Transverse colon (tissue), 4 donors: ENCODE measurements around the gene CCDC107. TPM values are rescaled to one million over a fixed set of nuclear protein-coding genes. Genes with fewer than 3 reads are reported as not detected.

Source experiments
- DNase-seq: peaks from one replicate; pipeline ENCODE4 v3.0.0-alpha.2; 2019
- H3K27ac ChIP-seq, 4 donors: fragments of 200-600 bp; sonication (generic); 2 replicates each; pipeline ENCODE4 v1.5.1; 2016 to 2018; ENCODE audit warnings: inconsistent platforms in 4 of 4
- H3K27me3 ChIP-seq: fragments of 200-600 bp; sonication (generic); 2 replicates; pipeline ENCODE4 v1.5.1; 2017; ENCODE audit warnings: inconsistent platforms
- H3K36me3 ChIP-seq, 4 donors: fragments of 200-600 bp; sonication (generic); 2 replicates each; pipeline ENCODE4 v1.5.1; 2017 to 2019; ENCODE audit warnings: inconsistent platforms in 4 of 4
- H3K4me1 ChIP-seq, 4 donors: fragments of 200-600 bp; sonication (generic); 2 replicates each; pipeline ENCODE4 v1.5.1; 2017 to 2020; ENCODE audit warnings: inconsistent platforms in 4 of 4
- H3K4me3 ChIP-seq, 4 donors: fragments of 200-600 bp; sonication (generic); 1 replicate in 1 of 4; 2 replicates in 3 of 4; pipeline versions ENCODE4 v1.5.1 to v1.6.1; 2017 to 2019; ENCODE audit warnings: inconsistent platforms in 4 of 4
- H3K9me3 ChIP-seq, 2 donors: fragments of 200-600 bp; sonication (generic); 2 replicates each; pipeline ENCODE4 v1.5.1; 2017 to 2019; ENCODE audit warnings: inconsistent platforms in 2 of 2
- EP300 ChIP-seq: sonication (generic); formaldehyde crosslinking; IDR thresholded peaks from one replicate; pipeline ENCODE4 v1.6.1; 2017; ENCODE audit warnings: antibody characterized with exemption, low read depth
- POLR2A ChIP-seq: fragments of 450-650 bp; IDR thresholded peaks from one replicate; pipeline ENCODE4 v1.6.1; 2016; ENCODE audit warnings: antibody characterized with exemption, mild to moderate bottlenecking, moderate library complexity
- POLR2AphosphoS5 ChIP-seq, 3 donors: sonication (generic); formaldehyde crosslinking; IDR thresholded peaks; one replicate each; pipeline ENCODE4 v1.6.1; 2016; ENCODE audit warnings: antibody characterized with exemption in 3 of 3
- WGBS, 2 donors: methylation state at CpG; one replicate each; pipeline ENCODE4 v1.1.5; 2018; ENCODE audit warnings: low coverage in 1 of 2; 5-methylcytosine and 5-hydroxymethylcytosine counted together
- in situ Hi-C, 4 donors: fragments of 200-750 bp; cut with MboI; loops; one replicate each; pipeline versions ENCODE4 v1.15.0 to v1.15.1; 2017; ENCODE audit warnings: low sequenced_read_pairs in 3 of 4, low pct_ligation_motif_present in 1 of 4, low pct_unique_long_range_greater_than_20kb in 1 of 4
- intact Hi-C: fragments of 100-400 bp; cut with DNase I; formaldehyde crosslinking; loops from one replicate; pipeline ENCODE4 v1.15.1; 2023; ENCODE audit warnings: low total_unique reads
- total RNA-seq, 4 donors: library from RNA; depleted of rRNA; stranded (reverse); fragments of >200 nt; gene quantifications; one replicate each; pipeline ENCODE4 v1.1.0, GENCODE V29; 2016
- TF ChIP-seq, protein P1 (sequence below), 5 experiments: fragments of 200-600 bp in 3 of 5; fragments of 450-650 bp in 2 of 5; sonication (generic) in 3 of 5; IDR thresholded peaks; 1 replicate in 2 of 5; 2 replicates in 3 of 5; pipeline ENCODE4 v1.5.1; 2016 to 2017; ENCODE audit warnings: antibody characterized with exemption in 5 of 5, inconsistent platforms in 3 of 5, mild to moderate bottlenecking in 2 of 5, moderate library complexity in 1 of 5

Gene CCDC107
- total RNA-seq, 4 donors from 2014 or later = 32.0 to 50.1 (median 37.2) TPM

DNA sequence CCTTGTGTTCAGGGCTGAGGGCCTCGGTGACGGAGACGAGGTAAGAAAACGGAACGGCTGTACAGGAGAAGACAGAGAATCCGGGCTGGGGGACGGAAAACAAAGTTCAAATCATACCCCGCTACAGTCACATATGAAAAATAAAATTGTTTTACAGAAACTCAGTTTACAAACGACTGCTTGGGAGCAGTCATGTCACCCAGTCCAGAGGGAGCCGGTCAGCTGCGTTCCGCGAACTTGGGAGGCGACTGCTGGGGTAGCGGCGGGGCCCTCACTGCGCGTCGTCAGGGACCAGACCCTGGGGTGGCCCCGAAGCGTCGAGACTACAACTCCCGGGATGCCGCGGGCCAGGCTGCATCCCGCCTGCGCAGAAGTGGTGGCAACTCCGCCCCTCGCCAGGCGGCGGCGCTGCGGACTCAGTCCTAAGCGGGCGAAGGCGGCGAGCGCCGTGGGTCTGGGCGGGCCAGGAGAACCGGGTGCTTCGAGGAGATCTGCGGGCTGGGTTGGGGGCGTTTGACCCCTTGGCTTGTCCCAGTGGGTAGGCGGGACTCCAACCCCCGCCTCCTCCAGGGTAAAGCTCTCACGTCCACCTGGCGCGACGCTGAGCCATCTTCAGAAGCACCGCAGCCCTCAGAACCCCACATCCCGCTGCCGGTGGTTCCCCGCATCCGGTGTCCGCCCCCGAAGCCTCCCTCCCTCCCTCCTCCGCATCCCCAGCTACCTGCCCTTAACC is 11.4 kb upstream of the CCDC107 start:
- Histone ChIP-seq H3K4me1 (peaks cover 4 to 26% (median 15%) of the 10 kb centered on the region in 4 donors), H3K4me3 (peak overlapping the region; percentile 50 to 68 (median 56)), H3K9me3 (no peaks in the 10 kb centered on the region), H3K27me3 (no peaks in the 10 kb centered on the region), H3K27ac (peak overlapping the region; percentile 81 to 97 (median 92)), H3K36me3 (no peaks in the 10 kb centered on the region)
- intact Hi-C loops = no loop called here
- TF ChIP-seq EP300 = no peak
- TF ChIP-seq, protein P1, sequence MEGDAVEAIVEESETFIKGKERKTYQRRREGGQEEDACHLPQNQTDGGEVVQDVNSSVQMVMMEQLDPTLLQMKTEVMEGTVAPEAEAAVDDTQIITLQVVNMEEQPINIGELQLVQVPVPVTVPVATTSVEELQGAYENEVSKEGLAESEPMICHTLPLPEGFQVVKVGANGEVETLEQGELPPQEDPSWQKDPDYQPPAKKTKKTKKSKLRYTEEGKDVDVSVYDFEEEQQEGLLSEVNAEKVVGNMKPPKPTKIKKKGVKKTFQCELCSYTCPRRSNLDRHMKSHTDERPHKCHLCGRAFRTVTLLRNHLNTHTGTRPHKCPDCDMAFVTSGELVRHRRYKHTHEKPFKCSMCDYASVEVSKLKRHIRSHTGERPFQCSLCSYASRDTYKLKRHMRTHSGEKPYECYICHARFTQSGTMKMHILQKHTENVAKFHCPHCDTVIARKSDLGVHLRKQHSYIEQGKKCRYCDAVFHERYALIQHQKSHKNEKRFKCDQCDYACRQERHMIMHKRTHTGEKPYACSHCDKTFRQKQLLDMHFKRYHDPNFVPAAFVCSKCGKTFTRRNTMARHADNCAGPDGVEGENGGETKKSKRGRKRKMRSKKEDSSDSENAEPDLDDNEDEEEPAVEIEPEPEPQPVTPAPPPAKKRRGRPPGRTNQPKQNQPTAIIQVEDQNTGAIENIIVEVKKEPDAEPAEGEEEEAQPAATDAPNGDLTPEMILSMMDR (IDR thresholded peaks at IDR 0.05) = peak; percentile 88 to 98 (median 96)
- peak; percentile 90 to 97 (median 96) for TF ChIP-seq POLR2AphosphoS5 (IDR thresholded peaks at IDR 0.05)
- peak; percentile 90 for TF ChIP-seq POLR2A
- DNase-seq = peak; percentile 96
- 0% methylated on average over 8 to 40 of the region's 58 CpGs for WGBS, 2 donors
- in situ Hi-C loops = no loop called here

DNA sequence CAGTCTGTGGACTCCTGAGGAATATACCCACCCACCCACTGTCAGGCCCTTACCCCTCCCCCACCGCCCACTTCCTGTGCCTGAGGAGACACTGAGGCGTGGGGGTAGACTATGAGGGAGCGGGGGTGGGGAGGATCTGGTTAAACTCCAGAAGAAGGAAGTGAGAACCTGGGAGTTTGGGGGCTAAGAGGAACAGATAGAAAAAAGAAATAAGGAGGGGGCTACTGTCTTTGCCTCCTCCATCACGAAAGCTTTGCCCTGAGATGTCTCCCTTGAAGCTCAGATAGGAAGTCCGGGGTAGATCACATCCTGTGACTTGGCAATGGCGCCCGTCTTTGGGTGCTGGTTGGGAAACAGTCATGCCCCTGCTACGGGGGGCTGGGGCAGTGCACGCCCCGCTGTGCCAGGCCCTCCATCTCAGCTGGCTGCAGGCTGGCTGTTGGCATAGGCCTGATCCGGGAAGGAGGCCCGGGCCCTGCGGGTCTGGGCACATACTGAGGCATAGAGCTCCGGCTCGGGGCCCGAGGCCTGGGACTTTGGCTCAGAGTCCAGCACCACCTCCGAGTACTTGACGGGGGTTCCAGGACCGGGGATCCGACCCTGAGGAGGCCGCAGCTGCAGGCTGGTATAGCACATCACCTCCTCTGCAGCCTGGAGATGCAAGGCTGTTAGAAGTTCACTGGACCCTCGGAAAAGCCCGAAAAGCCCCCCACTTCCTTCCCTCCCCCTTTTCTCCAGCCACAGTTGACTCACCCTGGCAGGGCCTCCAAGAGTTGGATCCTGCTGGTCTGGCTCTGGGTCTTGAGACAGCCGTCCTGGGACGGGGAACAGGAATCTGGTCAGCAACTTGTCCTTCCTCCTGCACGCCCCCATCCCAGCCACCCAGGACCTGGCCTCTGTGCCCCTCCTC is 8.4 kb upstream of the CCDC107 start:
- Histone ChIP-seq H3K9me3 (no peaks in the 10 kb centered on the region), H3K27me3 (no peaks in the 10 kb centered on the region), H3K4me1 (peaks cover 4 to 42% (median 26%) of the 10 kb centered on the region in 4 donors), H3K36me3 (no peaks in the 10 kb centered on the region), H3K27ac (peak overlapping the region; percentile 55 to 86 (median 74)), H3K4me3 (peak overlapping the region in 1 of 4 donors; percentile 35)
- 39 to 68% methylated on average over 3 to 26 of the region's 26 CpGs for WGBS, 2 donors
- TF ChIP-seq, protein P1 (IDR thresholded peaks at IDR 0.05) = no peak
- TF ChIP-seq POLR2AphosphoS5 (IDR thresholded peaks at IDR 0.05) (no peak), EP300 (no peak), POLR2A (no peak)
- in situ Hi-C loops (loop anchor here in 1 of 4 donors (10.0 kb wide), 1 partner anchor 95 kb away; the partner anchor contains the start of genes GBA2 and RGP1), intact Hi-C loops (no loop called here)
- no peak for DNase-seq

DNA sequence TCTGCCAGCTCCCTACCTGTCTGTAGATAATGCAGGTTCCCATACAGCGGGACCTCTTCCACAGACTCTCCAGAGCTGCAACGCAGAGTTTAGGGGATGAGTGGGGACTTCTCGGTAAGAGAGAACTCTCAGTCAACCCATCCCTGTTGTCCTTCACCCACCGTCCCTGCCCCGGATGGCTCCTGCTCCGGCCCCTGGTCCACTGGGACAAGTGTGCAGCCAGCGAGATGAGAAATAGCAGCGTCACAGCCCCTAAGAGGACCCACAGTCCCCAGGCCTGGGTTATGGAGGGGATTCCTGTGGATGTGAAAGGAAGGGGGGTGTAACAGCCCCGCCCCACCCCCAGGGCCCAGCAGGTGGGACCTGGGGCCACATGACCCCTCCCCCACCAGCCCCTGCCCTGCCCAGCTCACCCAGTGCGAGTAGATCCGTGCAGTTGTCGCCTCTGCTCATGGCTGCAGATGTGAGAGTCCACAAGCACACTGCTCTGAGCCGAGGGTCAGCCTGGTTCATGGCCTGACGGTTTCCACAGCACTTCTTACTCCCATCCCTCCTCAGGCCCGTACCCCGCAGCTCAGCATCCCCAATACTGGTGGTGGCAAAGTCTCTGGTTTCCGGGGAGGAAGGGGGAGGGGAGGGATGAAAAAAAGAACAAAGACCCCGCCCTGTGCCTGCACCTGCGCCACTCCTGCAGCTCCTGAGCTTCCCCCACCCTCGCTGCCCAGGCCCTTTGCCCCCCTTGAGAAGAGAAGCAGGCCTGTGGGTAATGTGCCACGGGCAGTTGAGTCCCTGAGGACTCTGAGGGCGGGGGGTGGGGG is 7.5 kb upstream of the CCDC107 start, which contains the start of gene SIT1:
Gene SIT1, minus strand, starts transcription at position 591 of the 818 bp plus-strand sequence. Its CDS starts 78 bp downstream, at position 513.
- Histone ChIP-seq H3K4me3 (peak within 1 kb of the TSS in 1 of 4 donors; percentile 35), H3K27ac (peak within 1 kb of the TSS; percentile 81 to 86 (median 83)), H3K36me3 (no peaks in the 10 kb centered on the region), H3K9me3 (no peaks in the 10 kb centered on the region), H3K4me1 (peaks cover 4 to 42% (median 26%) of the 10 kb centered on the region in 4 donors), H3K27me3 (no peaks in the 10 kb centered on the region)
- TF ChIP-seq EP300 = no peak
- TF ChIP-seq POLR2A = no peak
- TF ChIP-seq, protein P1 (IDR thresholded peaks at IDR 0.05) = no peak
- no peak for TF ChIP-seq POLR2AphosphoS5 (IDR thresholded peaks at IDR 0.05)
- WGBS, 2 donors = 66% methylated on average over 18 of the region's 22 CpGs; no CpG with 5 or more reads in 1 of the 2 donors
- in situ Hi-C loops (loop anchor here in 1 of 4 donors (10.0 kb wide), 1 partner anchor 94 kb away; the partner anchor contains the start of genes GBA2 and RGP1), intact Hi-C loops (no loop called here)
- no peak for DNase-seq
